DOHH2 (cell line): ENCODE measurements around the gene TNRC18.
"Not testable (repeated sequence)": the region's sequence is repeated elsewhere in the genome, so short reads cannot be mapped to it uniquely, and the experiment has no call there.

Experiments
- H3F3A ChIP-seq: fragments of 200-600 bp; sonication (generic), shearing (Covaris generic); 2 replicates; pipeline ENCODE4 v1.6.0; 2016; ENCODE audit warnings: antibody characterized with exemption, mild to moderate bottlenecking; ENCODE audit not compliant: control insufficient read depth, insufficient read depth
- H3K27ac ChIP-seq: fragments of 200-600 bp; sonication (generic); 2 replicates; pipeline ENCODE4 v1.5.1; 2014; ENCODE audit warnings: low read depth, mild to moderate bottlenecking, low read length, moderate library complexity
- H3K27me3 ChIP-seq: fragments of 200-600 bp; sonication (generic); 2 replicates; pipeline ENCODE4 v1.6.1; 2014; ENCODE audit warnings: mild to moderate bottlenecking, low read length, mixed read lengths; ENCODE audit not compliant: control insufficient read depth
- H3K36me3 ChIP-seq: fragments of 200-600 bp; sonication (generic); 2 replicates; pipeline ENCODE4 v1.6.1; 2014; ENCODE audit warnings: mild to moderate bottlenecking, low read length, moderate library complexity, mixed read lengths; ENCODE audit not compliant: control insufficient read depth
- H3K4me1 ChIP-seq: fragments of 200-600 bp; sonication (generic); 2 replicates; pipeline ENCODE4 v1.6.1; 2014; ENCODE audit warnings: mild to moderate bottlenecking, low read length, mixed read lengths; ENCODE audit not compliant: control insufficient read depth
- H3K4me2 ChIP-seq: fragments of 200-600 bp; sonication (generic); 2 replicates; pipeline ENCODE4 v1.6.0; 2014; ENCODE audit warnings: mild to moderate bottlenecking, low read length, moderate library complexity
- H3K4me3 ChIP-seq: fragments of 200-600 bp; sonication (generic); 2 replicates; pipeline ENCODE4 v1.5.1; 2014; ENCODE audit warnings: mild to moderate bottlenecking, low read length, mixed read lengths
- H3K79me2 ChIP-seq: fragments of 200-600 bp; sonication (generic); 2 replicates; pipeline ENCODE4 v1.6.1; 2014; ENCODE audit warnings: mild to moderate bottlenecking, low read length, mixed read lengths; ENCODE audit not compliant: control insufficient read depth
- H3K9me2 ChIP-seq: fragments of 200-600 bp; sonication (generic); replicated peaks from 2 replicates; pipeline ENCODE4 v1.6.1; 2014; ENCODE audit warnings: mild to moderate bottlenecking, low read length, mixed read lengths; ENCODE audit not compliant: control insufficient read depth
- H3K9me3 ChIP-seq: fragments of 200-600 bp; sonication (generic); 2 replicates; pipeline ENCODE4 v1.6.1; 2014; ENCODE audit warnings: antibody characterized with exemption, low read length, mixed read lengths; ENCODE audit not compliant: control insufficient read depth, insufficient read depth
- H4K20me1 ChIP-seq: fragments of 200-600 bp; sonication (generic); 2 replicates; pipeline ENCODE4 v1.6.0; 2014; ENCODE audit warnings: low read depth, mild to moderate bottlenecking, antibody characterized with exemption, low read length, moderate library complexity; ENCODE audit not compliant: control insufficient read depth, insufficient read depth
- EZH2phosphoT487 ChIP-seq: fragments of 200-600 bp; sonication (generic); IDR thresholded peaks from 2 replicates; pipeline ENCODE4 v1.6.1; 2017; ENCODE audit warnings: borderline replicate concordance, mild to moderate bottlenecking, antibody characterized with exemption, low read length, moderate library complexity, mixed read lengths
- TF ChIP-seq, protein P1 (sequence below): fragments of 200-600 bp; sonication (generic); IDR thresholded peaks from one replicate; pipeline ENCODE4 v1.5.1; 2014; ENCODE audit warnings: antibody characterized with exemption, mild to moderate bottlenecking, low read depth, low read length; ENCODE audit not compliant: poor library complexity, severe bottlenecking

TNRC18 gene

DNA sequence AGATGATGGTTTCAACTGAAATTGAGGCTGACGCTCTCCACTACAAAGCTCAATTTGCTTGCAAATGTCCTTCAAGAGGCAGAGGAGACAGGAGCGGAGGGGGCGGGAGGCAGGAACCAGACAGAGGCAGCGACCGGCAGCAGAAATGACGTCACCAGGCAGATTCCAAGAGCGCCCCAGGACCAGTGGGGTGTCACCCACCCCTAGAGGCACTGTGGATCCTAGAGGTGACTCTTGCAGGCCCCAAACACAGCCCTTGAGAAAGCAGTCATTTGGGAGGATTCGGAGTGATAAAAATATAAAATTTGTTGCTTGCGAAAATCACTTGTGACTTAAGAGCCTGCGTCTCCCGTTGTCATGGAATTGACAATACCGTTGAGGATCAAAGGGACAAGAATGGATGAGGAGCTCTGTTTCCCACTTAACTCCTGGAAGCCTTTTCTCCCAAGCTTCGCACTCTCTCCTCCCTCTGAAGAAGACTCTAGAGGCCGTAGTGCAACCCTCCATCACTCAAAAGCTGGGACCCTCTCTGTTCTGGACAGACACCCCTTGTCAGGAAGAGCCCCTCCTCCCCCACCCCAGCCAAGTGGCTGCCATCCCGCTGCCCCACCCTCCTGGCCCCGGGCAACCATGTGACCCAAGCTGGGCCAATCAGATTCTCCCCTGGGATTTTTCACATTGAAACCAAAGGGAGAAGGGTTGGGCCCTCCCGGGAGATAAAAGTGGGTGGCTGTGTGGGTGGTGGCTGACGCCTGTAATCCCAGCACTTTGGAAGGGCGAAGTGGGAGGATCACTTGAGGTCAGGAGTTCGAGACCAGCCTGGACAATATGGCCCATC, 157.2 kb downstream of the TNRC18 start:
- Histone ChIP-seq H3K36me3 (no peaks in the 10 kb centered on the region), H3F3A (no peaks in the 10 kb centered on the region), H3K9me2 (no peaks in the 10 kb centered on the region), H3K9me3 (no peaks in the 10 kb centered on the region), H3K4me3 (no peak overlapping the region), H3K27me3 (0 out of 2 replicates have a peak, but pooled peaks cover 2% of the 10 kb centered on the region), H3K4me1 (no peaks in the 10 kb centered on the region), H3K79me2 (no peaks in the 10 kb centered on the region), H3K27ac (no peak overlapping the region), H3K4me2 (no peak overlapping the region), H4K20me1 (0 out of 2 replicates have a peak, but pooled peaks cover 2% of the 10 kb centered on the region)
- TF ChIP-seq, protein P1, sequence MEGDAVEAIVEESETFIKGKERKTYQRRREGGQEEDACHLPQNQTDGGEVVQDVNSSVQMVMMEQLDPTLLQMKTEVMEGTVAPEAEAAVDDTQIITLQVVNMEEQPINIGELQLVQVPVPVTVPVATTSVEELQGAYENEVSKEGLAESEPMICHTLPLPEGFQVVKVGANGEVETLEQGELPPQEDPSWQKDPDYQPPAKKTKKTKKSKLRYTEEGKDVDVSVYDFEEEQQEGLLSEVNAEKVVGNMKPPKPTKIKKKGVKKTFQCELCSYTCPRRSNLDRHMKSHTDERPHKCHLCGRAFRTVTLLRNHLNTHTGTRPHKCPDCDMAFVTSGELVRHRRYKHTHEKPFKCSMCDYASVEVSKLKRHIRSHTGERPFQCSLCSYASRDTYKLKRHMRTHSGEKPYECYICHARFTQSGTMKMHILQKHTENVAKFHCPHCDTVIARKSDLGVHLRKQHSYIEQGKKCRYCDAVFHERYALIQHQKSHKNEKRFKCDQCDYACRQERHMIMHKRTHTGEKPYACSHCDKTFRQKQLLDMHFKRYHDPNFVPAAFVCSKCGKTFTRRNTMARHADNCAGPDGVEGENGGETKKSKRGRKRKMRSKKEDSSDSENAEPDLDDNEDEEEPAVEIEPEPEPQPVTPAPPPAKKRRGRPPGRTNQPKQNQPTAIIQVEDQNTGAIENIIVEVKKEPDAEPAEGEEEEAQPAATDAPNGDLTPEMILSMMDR = no peak
- no peak for TF ChIP-seq EZH2phosphoT487

DNA sequence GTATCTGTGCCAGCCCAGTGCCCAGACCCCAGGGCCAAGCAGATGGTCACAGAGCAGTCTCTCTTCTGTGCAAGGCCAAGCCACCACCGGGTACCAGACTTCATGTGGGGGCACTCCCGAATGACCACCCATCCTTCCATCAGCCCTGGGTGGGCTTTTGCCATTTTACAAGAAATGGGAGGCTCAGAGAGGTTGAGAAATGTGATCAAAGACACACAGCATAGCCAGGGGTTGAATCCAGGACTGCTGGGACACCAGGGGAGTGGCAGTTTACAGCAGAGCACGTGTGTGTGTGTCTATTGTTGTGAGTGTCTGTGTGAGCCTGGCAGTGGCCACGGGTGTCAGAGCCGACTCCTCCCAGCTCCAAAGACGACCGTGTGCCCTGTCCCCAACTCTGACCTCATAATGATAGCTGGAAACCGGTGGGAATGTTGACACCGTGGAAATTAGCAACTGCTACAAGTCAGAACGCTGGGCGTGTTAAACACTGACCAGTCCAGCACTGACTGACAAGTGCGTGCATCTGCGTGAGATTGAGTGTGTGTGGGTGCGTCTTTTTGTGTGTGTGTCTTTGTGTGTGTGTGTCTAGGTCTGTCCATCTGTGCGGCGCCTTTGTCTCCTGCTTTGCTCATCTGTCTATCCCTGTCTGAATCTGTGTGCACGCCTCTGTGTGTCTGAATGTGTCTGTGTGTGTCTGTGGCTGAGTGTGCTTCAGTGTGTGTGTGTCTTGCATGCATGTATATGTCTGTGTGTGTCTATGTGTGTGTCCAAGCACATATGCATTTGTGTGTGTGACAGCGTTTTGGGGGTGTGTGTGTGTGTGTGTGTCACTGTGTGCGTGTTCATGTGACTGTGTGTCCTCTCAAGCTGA, 158.1 kb downstream of the TNRC18 start:
- H3K9me3 ChIP-seq = no peaks in the 10 kb centered on the region
- H3K27me3 ChIP-seq = 0 out of 2 replicates have a peak, but pooled peaks cover 2% of the 10 kb centered on the region
- no peak overlapping the region for H3K4me3 ChIP-seq
- H3K36me3 ChIP-seq = no peaks in the 10 kb centered on the region
- no peak overlapping the region for H3K4me2 ChIP-seq
- no peaks in the 10 kb centered on the region for H3K79me2 ChIP-seq
- H3F3A ChIP-seq = no peaks in the 10 kb centered on the region
- H3K27ac ChIP-seq = no peak overlapping the region
- no peak for TF ChIP-seq EZH2phosphoT487
- TF ChIP-seq, protein P1 = no peak
- no peaks in the 10 kb centered on the region for H3K4me1 ChIP-seq
- H3K9me2 ChIP-seq = no peaks in the 10 kb centered on the region
- H4K20me1 ChIP-seq = 0 out of 2 replicates have a peak, but pooled peaks cover 2% of the 10 kb centered on the region

DNA sequence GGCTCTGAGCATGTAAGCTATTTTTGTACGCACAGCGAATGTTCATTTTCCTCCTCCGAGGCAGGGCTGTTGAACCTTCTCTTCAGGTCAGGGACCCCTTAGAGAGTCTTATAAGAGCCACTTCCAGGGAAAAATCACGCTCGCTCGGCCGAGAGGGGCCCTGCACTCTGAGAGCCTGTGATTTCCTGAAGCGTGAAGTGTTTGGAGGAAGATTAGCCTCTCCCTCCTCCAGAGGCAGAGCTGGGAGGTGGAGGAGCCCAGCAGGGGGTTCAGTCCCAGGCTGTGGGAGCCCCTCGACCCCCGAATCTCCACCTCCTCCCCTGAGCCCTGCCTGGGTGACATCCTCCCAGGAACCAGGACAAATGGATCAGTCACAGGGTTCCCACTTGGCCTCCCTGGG, 160.6 kb downstream of the TNRC18 start:
- not testable (repeated sequence) for H3K9me2 ChIP-seq, H3F3A ChIP-seq, H3K4me3 ChIP-seq, H4K20me1 ChIP-seq, H3K9me3 ChIP-seq, H3K27me3 ChIP-seq, H3K79me2 ChIP-seq, H3K36me3 ChIP-seq, H3K4me2 ChIP-seq, H3K4me1 ChIP-seq, H3K27ac ChIP-seq

DNA sequence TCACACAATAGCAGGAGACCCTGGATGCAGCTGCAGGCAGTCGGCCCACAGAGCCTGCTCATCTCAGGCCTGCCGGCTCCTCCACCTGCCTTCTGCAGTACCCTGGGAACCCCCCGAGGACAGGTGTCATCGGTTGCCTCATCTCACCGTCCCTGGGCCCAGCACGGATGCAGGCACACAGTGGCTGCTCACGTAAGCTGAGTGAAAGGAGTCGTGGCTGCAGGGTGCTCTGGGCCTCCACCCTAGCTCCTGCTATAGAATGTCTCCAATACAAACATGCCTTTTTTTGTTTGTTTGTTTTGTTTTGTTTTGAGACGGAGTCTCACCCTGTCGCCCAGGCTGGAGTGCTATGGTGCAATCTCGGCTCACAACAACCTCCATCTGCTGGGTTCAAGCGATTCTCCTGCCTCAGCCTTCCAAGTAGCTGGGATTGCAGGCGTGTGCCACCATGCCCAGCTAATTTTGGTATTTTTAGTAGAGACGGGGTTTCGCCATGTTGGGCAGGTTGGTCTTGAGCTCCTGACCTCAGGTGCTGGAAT, 163.0 kb downstream of the TNRC18 start:
- not testable (repeated sequence) for H3K4me3 ChIP-seq, H3K4me1 ChIP-seq, H3K27me3 ChIP-seq, H3K36me3 ChIP-seq, H3K27ac ChIP-seq, H3K9me3 ChIP-seq, H3F3A ChIP-seq, H4K20me1 ChIP-seq, H3K4me2 ChIP-seq, H3K9me2 ChIP-seq, H3K79me2 ChIP-seq
